MM.1S (cell line): ENCODE data around the gene RELL1.

Source experiments
- EZH2 ChIP-seq: fragments of 300-600 bp; sonication (generic); optimal IDR thresholded peaks from 2 replicates; pipeline ENCODE3; 2017; ENCODE audit warnings: low read depth, mild to moderate bottlenecking, antibody characterized with exemption, low read length, mixed read lengths
- TF ChIP-seq, protein P1 (sequence below): fragments of 300-600 bp; sonication (generic); IDR thresholded peaks from 2 replicates; pipeline ENCODE4 v1.5.1; 2016; ENCODE audit warnings: antibody characterized with exemption, low read length, mixed read lengths

DNA sequence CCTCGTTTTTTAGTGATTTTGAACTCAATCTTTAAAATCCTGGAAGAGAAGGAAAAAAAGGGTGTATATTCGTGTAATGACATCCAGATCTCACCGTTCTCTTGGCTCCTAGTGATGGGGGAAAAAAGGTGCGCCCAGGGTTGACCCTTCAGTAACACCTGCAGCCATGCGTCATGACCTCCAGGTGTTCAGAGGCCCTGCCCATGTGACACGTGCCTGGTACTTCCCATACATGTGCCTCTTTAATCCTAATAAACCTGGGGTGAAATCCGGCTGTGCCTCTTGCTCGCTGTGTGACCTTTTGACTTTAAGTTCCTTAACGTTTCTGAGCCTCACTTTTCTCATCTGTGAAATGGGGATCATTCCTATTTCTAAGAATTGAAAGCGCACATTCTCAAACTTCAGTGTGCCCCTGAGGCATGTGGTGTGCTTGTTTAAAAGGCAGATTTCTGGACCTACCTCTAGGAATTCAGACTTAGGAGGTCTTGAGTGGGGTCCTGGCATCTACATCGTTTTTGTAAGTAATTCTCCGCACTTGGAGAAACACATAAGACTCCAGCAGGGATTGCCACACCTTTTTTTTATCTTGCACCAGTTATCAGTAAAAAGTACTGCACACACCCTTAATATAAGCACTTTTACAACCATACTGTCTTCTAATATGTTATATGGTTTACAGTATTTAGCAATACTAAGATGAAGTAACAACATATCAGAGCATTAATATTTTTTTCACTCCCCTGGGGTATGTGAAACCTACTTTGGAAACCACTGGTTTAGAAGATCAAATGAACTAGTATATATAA lies 90.1 kb downstream of the RELL1 start:
- TF ChIP-seq EZH2: no peak
- TF ChIP-seq, protein P1, sequence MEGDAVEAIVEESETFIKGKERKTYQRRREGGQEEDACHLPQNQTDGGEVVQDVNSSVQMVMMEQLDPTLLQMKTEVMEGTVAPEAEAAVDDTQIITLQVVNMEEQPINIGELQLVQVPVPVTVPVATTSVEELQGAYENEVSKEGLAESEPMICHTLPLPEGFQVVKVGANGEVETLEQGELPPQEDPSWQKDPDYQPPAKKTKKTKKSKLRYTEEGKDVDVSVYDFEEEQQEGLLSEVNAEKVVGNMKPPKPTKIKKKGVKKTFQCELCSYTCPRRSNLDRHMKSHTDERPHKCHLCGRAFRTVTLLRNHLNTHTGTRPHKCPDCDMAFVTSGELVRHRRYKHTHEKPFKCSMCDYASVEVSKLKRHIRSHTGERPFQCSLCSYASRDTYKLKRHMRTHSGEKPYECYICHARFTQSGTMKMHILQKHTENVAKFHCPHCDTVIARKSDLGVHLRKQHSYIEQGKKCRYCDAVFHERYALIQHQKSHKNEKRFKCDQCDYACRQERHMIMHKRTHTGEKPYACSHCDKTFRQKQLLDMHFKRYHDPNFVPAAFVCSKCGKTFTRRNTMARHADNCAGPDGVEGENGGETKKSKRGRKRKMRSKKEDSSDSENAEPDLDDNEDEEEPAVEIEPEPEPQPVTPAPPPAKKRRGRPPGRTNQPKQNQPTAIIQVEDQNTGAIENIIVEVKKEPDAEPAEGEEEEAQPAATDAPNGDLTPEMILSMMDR: no peak
